Smooth muscle cell (in vitro differentiated cells): ENCODE results near the gene PDE6C. TPM values are rescaled to one million over a fixed set of nuclear protein-coding genes. Genes with fewer than 3 reads are reported as not detected.

Experiments
- DNase-seq: peaks from one replicate; lab custom pipeline; 2025; ENCODE audit not compliant: unreplicated experiment; lab: John Stamatoyannopoulos, UW
- H2AFZ ChIP-seq: fragments of 200-600 bp; sonication (generic); 2 replicates; pipeline ENCODE4 v1.6.0; 2016; ENCODE audit warnings: antibody characterized with exemption, low read depth, mild to moderate bottlenecking
- H3F3A ChIP-seq: fragments of 200-600 bp; sonication (generic); 2 replicates; pipeline ENCODE4 v1.6.0; 2017; ENCODE audit warnings: antibody characterized with exemption, low read depth
- H3K27ac ChIP-seq: fragments of 200-600 bp; sonication (generic); 2 replicates; pipeline ENCODE4 v1.5.1; 2016; ENCODE audit warnings: low read depth, mild to moderate bottlenecking
- H3K27me3 ChIP-seq: fragments of 200-600 bp; sonication (generic); 2 replicates; pipeline ENCODE4 v1.6.1; 2016; ENCODE audit warnings: low read depth, mild to moderate bottlenecking
- H3K36me3 ChIP-seq: fragments of 200-600 bp; sonication (generic); 2 replicates; pipeline ENCODE4 v1.5.1; 2016; ENCODE audit warnings: low read depth
- H3K4me1 ChIP-seq: fragments of 200-600 bp; sonication (generic); 2 replicates; pipeline ENCODE4 v1.5.1; 2016; ENCODE audit warnings: low read depth
- H3K4me2 ChIP-seq: fragments of 200-600 bp; sonication (generic); 2 replicates; pipeline ENCODE4 v1.6.0; 2016; ENCODE audit warnings: mild to moderate bottlenecking
- H3K4me3 ChIP-seq: fragments of 200-600 bp; sonication (generic); 2 replicates; pipeline ENCODE4 v1.5.1; 2016; ENCODE audit warnings: mild to moderate bottlenecking
- H3K79me2 ChIP-seq: fragments of 200-600 bp; sonication (generic); 2 replicates; pipeline ENCODE4 v1.6.0; 2016; ENCODE audit warnings: low read depth, mild to moderate bottlenecking
- H3K9ac ChIP-seq: fragments of 200-600 bp; sonication (generic); 2 replicates; pipeline ENCODE4 v1.6.0; 2016; ENCODE audit warnings: low read depth
- H3K9me3 ChIP-seq: fragments of 200-600 bp; sonication (generic); replicated peaks from 2 replicates; pipeline ENCODE4 v1.5.1; 2016; ENCODE audit warnings: low read depth
- H4K20me1 ChIP-seq: fragments of 200-600 bp; sonication (generic); 2 replicates; pipeline ENCODE4 v1.6.0; 2016; ENCODE audit warnings: low read depth
- CTCF ChIP-seq: fragments of 200-600 bp; sonication (generic); IDR thresholded peaks from 2 replicates; pipeline ENCODE4 v1.5.1; 2017; ENCODE audit warnings: borderline replicate concordance, mild to moderate bottlenecking, antibody characterized with exemption; ENCODE audit not compliant: insufficient read depth, poor library complexity, severe bottlenecking
- WGBS: methylation state at CpG from one replicate; pipeline ENCODE4 v1.1.7; 2016; ENCODE audit warnings: low lambda C conversion rate; 5-methylcytosine and 5-hydroxymethylcytosine counted together
- polyA plus RNA-seq: library from polyadenylated mRNA; unstranded; fragments of >200 nt; fragmentation: Nextera tagmentation; extraction: Ambion mirVana; gene quantifications from 2 replicates; pipeline ENCODE4 v1.2.1, GENCODE V29; 2016
- total RNA-seq: library from RNA; depleted of rRNA; stranded (reverse); fragments of >200 nt; gene quantifications from 2 replicates; pipeline ENCODE4 v1.2.3, GENCODE V29; 2014

PDE6C gene
- total and polyA plus RNA-seq, 2 experiments from 2014 or later, result not detected

- H3K4me1 ChIP-seq, result no peaks in the 10 kb centered on the region
- no peak overlapping the region for H3K9ac ChIP-seq
- WGBS, result 94% methylated on average over 3 of the region's 3 CpGs
- no peak overlapping the region for H2AFZ ChIP-seq
- no peaks in the 10 kb centered on the region for H3K27me3 ChIP-seq
- no peak for TF ChIP-seq CTCF
- DNase-seq, result no peak
- no peak overlapping the region for H3K4me3 ChIP-seq
- H3F3A ChIP-seq, result no peaks in the 10 kb centered on the region
- no peaks in the 10 kb centered on the region for H3K79me2 ChIP-seq
- no peaks in the 10 kb centered on the region for H4K20me1 ChIP-seq
- no peak overlapping the region for H3K27ac ChIP-seq
- peaks cover 14% of the 10 kb centered on the region for H3K36me3 ChIP-seq
- H3K9me3 ChIP-seq, result no peaks in the 10 kb centered on the region
- H3K4me2 ChIP-seq, result no peak overlapping the region
Measured at GRCh38 chr10:93678805-93679587, 66.7 kb downstream of the PDE6C start.

- Histone ChIP-seq H3K27ac (no peak overlapping the region), H3K4me2 (no peak overlapping the region), H2AFZ (no peak overlapping the region), H3K4me1 (no peaks in the 10 kb centered on the region), H3K4me3 (no peak overlapping the region), H3K9ac (no peak overlapping the region), H3K79me2 (no peaks in the 10 kb centered on the region), H3K36me3 (peaks cover 4% of the 10 kb centered on the region), H3K9me3 (no peaks in the 10 kb centered on the region), H4K20me1 (no peaks in the 10 kb centered on the region), H3F3A (no peaks in the 10 kb centered on the region), H3K27me3 (no peaks in the 10 kb centered on the region)
- no peak for DNase-seq
- peak; percentile 41 for TF ChIP-seq CTCF
- 92% methylated on average over 4 of the region's 4 CpGs for WGBS
Measured at GRCh38 chr10:93680412-93681047, 68.2 kb downstream of the PDE6C start.

GRCh38 chr10:93687737-93688136 is 75.4 kb downstream of the PDE6C start:
- no peak for DNase-seq
- no peak for TF ChIP-seq CTCF
- no peak overlapping the region for H3K9ac ChIP-seq
- H3K36me3 ChIP-seq, result peaks cover 7% of the 10 kb centered on the region
- no peak overlapping the region for H3K4me3 ChIP-seq
- H3K9me3 ChIP-seq, result no peaks in the 10 kb centered on the region
- H3K4me2 ChIP-seq, result no peak overlapping the region
- H3F3A ChIP-seq, result no peaks in the 10 kb centered on the region
- no peaks in the 10 kb centered on the region for H3K27me3 ChIP-seq
- H2AFZ ChIP-seq, result no peak overlapping the region
- H3K27ac ChIP-seq, result no peak overlapping the region
- H3K4me1 ChIP-seq, result no peaks in the 10 kb centered on the region
- peaks cover under 1% of the 10 kb centered on the region for H4K20me1 ChIP-seq
- no peaks in the 10 kb centered on the region for H3K79me2 ChIP-seq
